WI38 (cell line): ENCODE measurements around the gene OR8B8.

Experiments used
- H3K4me3 ChIP-seq: 2 replicates; pipeline ENCODE4 v1.5.1; 2011; ENCODE audit warnings: low read depth, mild to moderate bottlenecking, control low read depth, low read length
- CTCF ChIP-seq: IDR thresholded peaks from 2 replicates; pipeline ENCODE4 v1.5.1; 2012; ENCODE audit warnings: low read depth, mild to moderate bottlenecking, control low read depth, low read length

The OR8B8 gene

GRCh38 chr11:124441519-124441918 lies 4.0 kb downstream of the OR8B8 start:
- no peak overlapping the region for H3K4me3 ChIP-seq
- no peak for TF ChIP-seq CTCF

DNA sequence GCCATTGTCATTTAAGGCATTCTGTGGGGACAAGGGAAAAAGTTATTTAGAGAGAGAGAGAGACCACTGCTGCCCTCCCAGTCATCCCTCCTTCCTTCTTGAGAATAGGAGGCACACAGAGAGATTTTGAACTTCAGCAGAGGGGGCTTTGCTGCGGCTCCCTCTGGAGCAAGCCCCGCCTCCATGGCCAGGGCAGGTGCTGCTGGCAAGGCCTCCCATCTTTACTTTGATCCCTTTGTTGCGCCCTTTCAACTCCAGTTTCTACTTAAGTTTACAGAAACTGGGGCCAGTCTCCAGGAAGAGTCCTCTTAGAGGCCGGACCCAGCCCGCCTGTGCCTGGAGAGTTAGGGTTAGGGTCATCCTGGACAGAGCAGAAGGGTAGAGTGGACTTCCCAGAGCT lies 4.4 kb downstream of the OR8B8 start:
- no peak for TF ChIP-seq CTCF
- H3K4me3 ChIP-seq = no peak overlapping the region

DNA sequence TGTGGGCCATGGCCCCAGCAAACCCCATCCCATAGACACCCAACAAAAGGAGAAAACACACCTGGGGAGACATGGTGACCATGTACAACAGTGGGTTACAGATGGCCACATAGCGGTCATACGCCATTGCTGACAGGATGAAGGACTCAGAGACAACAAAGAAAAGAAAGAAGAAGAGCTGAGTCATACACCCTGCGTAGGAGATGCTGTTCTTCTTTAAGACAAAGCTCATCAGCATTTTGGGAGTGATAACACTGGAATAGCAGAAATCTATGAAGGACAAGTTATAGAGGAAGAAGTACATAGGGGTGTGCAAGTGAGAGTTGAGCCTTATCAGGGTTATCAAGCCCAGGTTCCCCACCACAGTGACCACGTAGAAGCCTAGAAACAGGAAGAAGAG lies 4.9 kb downstream of the OR8B8 start:
- no peak for TF ChIP-seq CTCF
- H3K4me3 ChIP-seq = no peak overlapping the region

DNA sequence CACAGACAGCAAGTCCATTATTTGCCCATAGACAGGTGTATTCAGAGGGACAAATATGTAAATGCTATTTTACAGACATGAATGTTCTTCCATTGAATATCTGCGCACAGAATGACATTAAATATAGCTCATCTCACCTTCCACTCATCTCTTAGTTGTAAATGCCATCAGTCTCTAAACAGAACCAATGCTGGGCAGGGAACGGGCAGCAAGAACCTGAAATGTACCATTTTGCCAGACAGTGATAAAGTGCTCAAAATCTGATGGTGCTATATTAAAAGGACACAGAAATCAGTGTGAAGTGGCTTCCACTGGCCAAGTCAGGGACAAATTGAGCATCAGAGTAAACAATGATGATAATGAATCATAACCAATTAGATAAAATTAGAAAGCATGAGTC lies 10.8 kb downstream of the OR8B8 start:
- H3K4me3 ChIP-seq = no peak overlapping the region
- TF ChIP-seq CTCF = no peak

DNA sequence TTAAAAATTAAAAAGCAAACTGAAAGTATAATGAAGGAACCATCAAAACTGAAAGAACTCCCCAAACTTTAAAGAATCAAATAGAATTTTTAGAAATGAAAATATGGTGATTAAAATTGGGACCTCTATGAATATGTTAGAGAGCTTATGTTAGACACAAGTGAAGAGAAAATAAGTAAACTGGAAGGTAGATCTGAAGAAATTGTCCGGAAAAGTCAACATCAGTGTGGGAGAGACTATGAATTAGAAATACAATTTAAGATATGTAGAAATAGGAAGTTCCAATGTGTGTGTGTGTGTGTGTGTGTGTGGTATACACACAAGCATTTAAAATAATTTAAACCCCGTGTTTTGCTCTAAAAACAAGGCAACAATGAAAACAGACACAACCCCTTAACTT lies 15.9 kb downstream of the OR8B8 start:
- no peak for TF ChIP-seq CTCF
- H3K4me3 ChIP-seq = no peak overlapping the region

GRCh38 chr11:124424384-124424921 lies 21.0 kb downstream of the OR8B8 start, which contains the start of gene OR8B4:
Gene OR8B4, minus strand, starts transcription at chr11:124424871. Its CDS starts 0 bp downstream, at chr11:124424871.
- TF ChIP-seq CTCF = no peak

GRCh38 chr11:124421043-124421442 lies 24.5 kb downstream of the OR8B8 start:
- TF ChIP-seq CTCF = no peak
- no peak overlapping the region for H3K4me3 ChIP-seq

More at GRCh38 chr11:124424384-124424921, 21.0 kb downstream of the OR8B8 start, which contains the start of gene OR8B4:
- H3K4me3 ChIP-seq = no peak within 1 kb of the TSS
